HG03175 (cell line): ENCODE measurements around the gene ANKRD49.
A peak's percentile ranks its signal among the peaks of the same experiment; 100 is the strongest.

Experiments
- ATAC-seq: cut with Tn5 transposase; IDR thresholded peaks from one replicate; pipeline ENCODE4 v1.9.1; 2021; ENCODE audit warnings: mild to moderate bottlenecking, moderate library complexity; ENCODE audit not compliant: unreplicated experiment

Gene ANKRD49

DNA sequence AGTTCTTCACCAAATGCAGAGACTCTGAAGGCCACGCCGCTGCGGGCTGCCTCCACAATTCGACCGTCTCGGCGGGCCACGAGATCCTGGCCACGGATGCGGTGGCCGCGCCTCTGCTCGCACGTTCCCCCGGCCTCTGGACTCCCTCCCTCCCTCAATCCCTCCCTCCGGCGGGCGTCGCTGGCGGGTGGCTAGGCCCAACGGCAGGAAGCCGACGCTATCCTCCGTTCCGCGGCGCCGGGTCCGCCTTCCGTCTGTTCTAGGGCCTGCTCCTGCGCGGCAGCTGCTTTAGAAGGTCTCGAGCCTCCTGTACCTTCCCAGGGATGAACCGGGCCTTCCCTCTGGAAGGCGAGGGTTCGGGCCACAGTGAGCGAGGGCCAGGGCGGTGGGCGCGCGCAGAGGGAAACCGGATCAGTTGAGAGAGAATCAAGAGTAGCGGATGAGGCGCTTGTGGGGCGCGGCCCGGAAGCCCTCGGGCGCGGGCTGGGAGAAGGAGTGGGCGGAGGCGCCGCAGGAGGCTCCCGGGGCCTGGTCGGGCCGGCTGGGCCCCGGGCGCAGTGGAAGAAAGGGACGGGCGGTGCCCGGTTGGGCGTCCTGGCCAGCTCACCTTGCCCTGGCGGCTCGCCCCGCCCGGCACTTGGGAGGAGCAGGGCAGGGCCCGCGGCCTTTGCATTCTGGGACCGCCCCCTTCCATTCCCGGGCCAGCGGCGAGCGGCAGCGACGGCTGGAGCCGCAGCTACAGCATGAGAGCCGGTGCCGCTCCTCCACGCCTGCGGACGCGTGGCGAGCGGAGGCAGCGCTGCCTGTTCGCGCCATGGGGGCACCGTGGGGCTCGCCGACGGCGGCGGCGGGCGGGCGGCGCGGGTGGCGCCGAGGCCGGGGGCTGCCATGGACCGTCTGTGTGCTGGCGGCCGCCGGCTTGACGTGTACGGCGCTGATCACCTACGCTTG, 50.2 kb downstream of the ANKRD49 start, which contains the start of gene FUT4:
Gene FUT4, plus strand, starts transcription at position 227 of the 951 bp plus-strand sequence. Its CDS starts 213 bp downstream, at position 440.
- ATAC-seq: peak; percentile 84

DNA sequence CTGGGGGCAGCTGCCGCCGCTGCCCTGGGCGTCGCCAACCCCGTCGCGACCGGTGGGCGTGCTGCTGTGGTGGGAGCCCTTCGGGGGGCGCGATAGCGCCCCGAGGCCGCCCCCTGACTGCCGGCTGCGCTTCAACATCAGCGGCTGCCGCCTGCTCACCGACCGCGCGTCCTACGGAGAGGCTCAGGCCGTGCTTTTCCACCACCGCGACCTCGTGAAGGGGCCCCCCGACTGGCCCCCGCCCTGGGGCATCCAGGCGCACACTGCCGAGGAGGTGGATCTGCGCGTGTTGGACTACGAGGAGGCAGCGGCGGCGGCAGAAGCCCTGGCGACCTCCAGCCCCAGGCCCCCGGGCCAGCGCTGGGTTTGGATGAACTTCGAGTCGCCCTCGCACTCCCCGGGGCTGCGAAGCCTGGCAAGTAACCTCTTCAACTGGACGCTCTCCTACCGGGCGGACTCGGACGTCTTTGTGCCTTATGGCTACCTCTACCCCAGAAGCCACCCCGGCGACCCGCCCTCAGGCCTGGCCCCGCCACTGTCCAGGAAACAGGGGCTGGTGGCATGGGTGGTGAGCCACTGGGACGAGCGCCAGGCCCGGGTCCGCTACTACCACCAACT, 51.0 kb downstream of the ANKRD49 start:
- peak; percentile 1 for ATAC-seq

DNA sequence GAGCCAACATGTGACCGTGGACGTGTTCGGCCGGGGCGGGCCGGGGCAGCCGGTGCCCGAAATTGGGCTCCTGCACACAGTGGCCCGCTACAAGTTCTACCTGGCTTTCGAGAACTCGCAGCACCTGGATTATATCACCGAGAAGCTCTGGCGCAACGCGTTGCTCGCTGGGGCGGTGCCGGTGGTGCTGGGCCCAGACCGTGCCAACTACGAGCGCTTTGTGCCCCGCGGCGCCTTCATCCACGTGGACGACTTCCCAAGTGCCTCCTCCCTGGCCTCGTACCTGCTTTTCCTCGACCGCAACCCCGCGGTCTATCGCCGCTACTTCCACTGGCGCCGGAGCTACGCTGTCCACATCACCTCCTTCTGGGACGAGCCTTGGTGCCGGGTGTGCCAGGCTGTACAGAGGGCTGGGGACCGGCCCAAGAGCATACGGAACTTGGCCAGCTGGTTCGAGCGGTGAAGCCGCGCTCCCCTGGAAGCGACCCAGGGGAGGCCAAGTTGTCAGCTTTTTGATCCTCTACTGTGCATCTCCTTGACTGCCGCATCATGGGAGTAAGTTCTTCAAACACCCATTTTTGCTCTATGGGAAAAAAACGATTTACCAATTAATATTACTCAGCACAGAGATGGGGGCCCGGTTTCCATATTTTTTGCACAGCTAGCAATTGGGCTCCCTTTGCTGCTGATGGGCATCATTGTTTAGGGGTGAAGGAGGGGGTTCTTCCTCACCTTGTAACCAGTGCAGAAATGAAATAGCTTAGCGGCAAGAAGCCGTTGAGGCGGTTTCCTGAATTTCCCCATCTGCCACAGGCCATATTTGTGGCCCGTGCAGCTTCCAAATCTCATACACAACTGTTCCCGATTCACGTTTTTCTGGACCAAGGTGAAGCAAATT, 51.7 kb downstream of the ANKRD49 start:
- ATAC-seq: no peak

DNA sequence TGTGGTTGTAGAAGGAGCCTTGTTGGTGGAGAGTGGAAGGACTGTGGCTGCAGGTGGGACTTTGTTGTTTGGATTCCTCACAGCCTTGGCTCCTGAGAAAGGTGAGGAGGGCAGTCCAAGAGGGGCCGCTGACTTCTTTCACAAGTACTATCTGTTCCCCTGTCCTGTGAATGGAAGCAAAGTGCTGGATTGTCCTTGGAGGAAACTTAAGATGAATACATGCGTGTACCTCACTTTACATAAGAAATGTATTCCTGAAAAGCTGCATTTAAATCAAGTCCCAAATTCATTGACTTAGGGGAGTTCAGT, 52.3 kb downstream of the ANKRD49 start:
- no peak for ATAC-seq

DNA sequence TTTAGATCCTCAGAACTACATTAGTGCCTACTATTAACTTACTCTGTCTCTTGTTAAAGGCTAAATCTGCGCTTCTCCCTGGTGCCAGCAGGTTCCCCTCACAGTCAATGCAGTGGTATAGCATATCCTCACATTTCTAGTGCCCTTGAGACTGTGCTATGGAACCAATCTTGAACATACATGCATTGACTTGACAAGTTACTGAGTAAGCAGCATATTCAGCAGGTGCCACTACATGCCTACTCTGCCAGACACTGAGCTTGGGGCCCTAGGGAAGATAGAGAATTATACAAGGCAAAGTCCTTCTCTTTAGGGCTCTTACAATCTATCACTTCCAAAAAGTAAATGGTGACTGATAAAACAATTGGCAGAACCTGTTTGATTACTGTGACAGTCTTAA, 53.1 kb downstream of the ANKRD49 start:
- ATAC-seq: no peak

DNA sequence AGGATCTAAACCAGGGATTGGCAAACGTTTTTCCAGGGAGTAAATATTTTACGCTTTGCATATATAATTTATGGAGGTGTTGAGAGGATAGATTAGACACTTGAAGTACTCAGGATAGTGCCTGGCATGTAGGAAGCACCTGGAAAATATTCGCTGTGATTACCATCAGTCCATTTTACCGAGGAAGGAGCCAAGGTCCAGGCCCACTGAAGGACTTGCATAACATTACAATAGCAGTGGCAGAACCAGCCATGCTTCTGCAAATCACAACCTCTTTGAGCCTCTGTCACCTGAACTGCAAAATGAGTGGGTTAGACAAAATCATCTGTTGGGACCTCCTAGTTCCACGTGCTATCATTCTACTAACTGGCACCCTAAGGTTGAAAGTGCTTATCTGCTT, 55.4 kb downstream of the ANKRD49 start:
- no peak for ATAC-seq
